GM12878 (cell line): ENCODE results near the gene PAF1. TPM values are rescaled to one million over a fixed set of nuclear protein-coding genes. Genes with fewer than 3 reads are reported as not detected.

Experiments used
- ATF7 ChIP-seq: fragments of 450-650 bp; IDR thresholded peaks from 2 replicates; pipeline ENCODE4 v1.6.1; 2016; ENCODE audit warnings: low read depth, mild to moderate bottlenecking
- BHLHE40 ChIP-seq, 2 experiments: fragments of 450-650 bp in 1 of 2; IDR thresholded peaks; 2 replicates each; pipeline ENCODE4 v1.6.1; 2011 to 2017; ENCODE audit warnings: low read depth in 2 of 2, borderline replicate concordance in 1 of 2, improper control_type of control experiment in 1 of 2, low read length in 1 of 2, mild to moderate bottlenecking in 1 of 2
- CHD2 ChIP-seq: IDR thresholded peaks from 2 replicates; pipeline ENCODE4 v1.6.1; 2011; ENCODE audit warnings: low read depth, low read length, improper control_type of control experiment, borderline replicate concordance
- CREB1 ChIP-seq: IDR thresholded peaks from 2 replicates; pipeline ENCODE4 v1.6.1; 2012; ENCODE audit warnings: low read depth, mild to moderate bottlenecking, inconsistent platforms
- ESRRA ChIP-seq: IDR thresholded peaks from 2 replicates; pipeline ENCODE4 v1.6.1; 2012; ENCODE audit warnings: mild to moderate bottlenecking, low read length, improper control_type of control experiment
- HDGF ChIP-seq: fragments of 450-650 bp; IDR thresholded peaks from 2 replicates; pipeline ENCODE4 v1.6.1; 2016; ENCODE audit warnings: antibody characterized with exemption
- IKZF1 ChIP-seq: fragments of 450-650 bp; conservative IDR thresholded peaks from 2 replicates; pipeline ENCODE4 v1.6.1; 2017; ENCODE audit warnings: antibody characterized with exemption, mild to moderate bottlenecking
- IKZF2 ChIP-seq, 2 experiments: fragments of 450-650 bp; IDR thresholded peaks; 2 replicates each; pipeline ENCODE4 v1.6.1; 2017; ENCODE audit warnings: mild to moderate bottlenecking in 2 of 2, moderate library complexity in 2 of 2
- IRF4 ChIP-seq: IDR thresholded peaks from 2 replicates; pipeline ENCODE4 v1.6.1; 2011; ENCODE audit warnings: low read depth, low read length
- LARP7 ChIP-seq: fragments of 450-650 bp; IDR thresholded peaks from 2 replicates; pipeline ENCODE4 v1.6.1; 2017; ENCODE audit warnings: mild to moderate bottlenecking
- NR2F1 ChIP-seq: fragments of 450-650 bp; conservative IDR thresholded peaks from 2 replicates; pipeline ENCODE4 v1.6.1; 2017; ENCODE audit warnings: mild to moderate bottlenecking
- POLR2A ChIP-seq: IDR thresholded peaks from 2 replicates; pipeline ENCODE4 v1.6.1; 2011; ENCODE audit warnings: low read depth, mild to moderate bottlenecking, low read length
- POLR2AphosphoS5 ChIP-seq: IDR thresholded peaks from 2 replicates; pipeline ENCODE4 v1.6.1; 2011; ENCODE audit warnings: mild to moderate bottlenecking, low read length, inconsistent platforms
- SREBF1 ChIP-seq: IDR thresholded peaks from 2 replicates; pipeline ENCODE4 v1.6.1; 2012; ENCODE audit warnings: mild to moderate bottlenecking, low read length
- STAT3 ChIP-seq: IDR thresholded peaks from 2 replicates; pipeline ENCODE4 v1.6.1; 2011; ENCODE audit warnings: low read depth, low read length, improper control_type of control experiment
- TBL1XR1 ChIP-seq: IDR thresholded peaks from 2 replicates; pipeline ENCODE4 v1.6.1; 2012; ENCODE audit warnings: low read depth, low read length, improper control_type of control experiment
- ZNF217 ChIP-seq: fragments of 450-650 bp; IDR thresholded peaks from 2 replicates; pipeline ENCODE4 v1.6.1; 2017; ENCODE audit warnings: antibody characterized with exemption, mild to moderate bottlenecking
- polyA plus RNA-seq, 11 experiments: library from polyadenylated mRNA; depleted of rRNA in 4 of 11; unstranded in 6 of 11; stranded (reverse) in 5 of 11; fragments of >200 nt; fragmentation: Nextera tagmentation in 4 of 11; fragmentation: Illumina TruSeq in 1 of 11; extraction: Ambion mirVana in 4 of 11; extraction: Trizol in 1 of 11; gene quantifications; 1 replicate in 1 of 11; 2 replicates in 10 of 11; pipeline versions ENCODE4 v1.2.1 to v1.2.3, GENCODE V29; 2011 to 2016; ENCODE audit warnings: inconsistent platforms in 2 of 11, missing spikeins in 2 of 11, low read depth in 1 of 11
- total RNA-seq, 4 experiments: library from RNA; depleted of rRNA in 3 of 4; stranded (reverse); fragments of >200 nt in 3 of 4; fragmentation: Illumina TruSeq in 1 of 4; extraction: Trizol in 1 of 4; gene quantifications; 2 replicates each; pipeline versions ENCODE4 v1.2.1 to v1.2.3, GENCODE V29; 2013 to 2021
- TF ChIP-seq, protein P1 (sequence below): IDR thresholded peaks from 2 replicates; pipeline ENCODE4 v1.6.1; 2011; ENCODE audit warnings: low read depth, mild to moderate bottlenecking, low read length, moderate library complexity, borderline replicate concordance; ENCODE audit errors: extremely low read depth
- TF ChIP-seq, protein P2 (sequence below): fragments of 450-650 bp; IDR thresholded peaks from 2 replicates; pipeline ENCODE4 v1.6.1; 2017; ENCODE audit warnings: mild to moderate bottlenecking, moderate library complexity
- TF ChIP-seq, protein P3 (sequence below): fragments of 450-650 bp; IDR thresholded peaks from 2 replicates; pipeline ENCODE4 v1.6.1; 2017; ENCODE audit warnings: mild to moderate bottlenecking, low read depth, inconsistent platforms; ENCODE audit not compliant: poor library complexity, severe bottlenecking

PAF1 gene
- total and polyA plus RNA-seq, 10 of the 15 experiments (the other 5 are each of a cell fraction or from before 2014, with no cell fraction given): 1.7 to 45.8 (median 39.6) TPM

DNA sequence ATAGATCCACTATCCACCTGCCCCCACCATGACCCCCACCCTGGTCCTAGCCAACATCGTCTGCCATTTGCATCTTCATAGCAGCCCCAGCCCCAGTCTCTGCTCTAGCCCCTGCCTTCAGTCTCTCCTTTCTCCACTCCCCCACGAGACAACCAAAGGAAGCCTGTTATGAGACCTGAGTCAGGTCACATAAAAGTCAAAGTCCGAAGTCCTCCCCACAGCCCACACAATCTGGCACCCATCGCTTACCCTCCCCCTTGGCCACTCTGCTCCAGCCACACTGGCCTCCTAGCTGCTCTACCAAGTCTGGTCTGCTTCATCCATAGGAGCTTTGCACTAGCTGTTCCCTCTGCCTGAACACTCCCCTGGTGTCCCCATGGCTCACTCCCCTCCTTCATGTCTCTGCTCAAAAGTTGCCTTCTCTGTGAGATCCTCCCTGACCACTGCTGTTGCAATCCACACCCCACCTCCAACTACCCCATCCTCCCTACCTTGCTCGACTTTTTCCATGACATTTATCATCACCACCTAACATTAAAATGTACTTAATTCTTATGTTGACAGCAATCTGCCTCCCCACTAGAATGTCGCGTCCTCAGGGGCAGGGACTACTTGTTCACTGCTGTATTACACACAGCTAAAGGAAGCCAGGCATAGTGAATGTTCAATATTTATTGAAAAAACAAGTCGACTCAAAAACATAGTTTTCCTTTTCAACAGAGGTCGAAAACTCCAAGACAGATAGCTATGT lies 20.4 kb upstream of the PAF1 start (continued):
- TF ChIP-seq, protein P1, sequence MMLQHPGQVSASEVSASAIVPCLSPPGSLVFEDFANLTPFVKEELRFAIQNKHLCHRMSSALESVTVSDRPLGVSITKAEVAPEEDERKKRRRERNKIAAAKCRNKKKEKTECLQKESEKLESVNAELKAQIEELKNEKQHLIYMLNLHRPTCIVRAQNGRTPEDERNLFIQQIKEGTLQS: no peak
- TF ChIP-seq HDGF (peak; percentile 98), IKZF2 (IDR thresholded peaks at IDR 0.05) (peak; percentile 8 to 35; a peak in 2 of 4 replicates), ATF7 (peak; percentile 55; the same call in 1 of the 2 replicates), ZNF217 (no peak), CHD2 (peak; percentile 83), ESRRA (no peak), POLR2A (peak; percentile 78), CREB1 (no peak), IRF4 (0 out of 2 replicates have a peak, but pooled peaks have one; percentile 13), BHLHE40 (IDR thresholded peaks at IDR 0.05; ENCODE audit: borderline replicate concordance in 1 of 2, low read depth in 2 of 2, low read length in 1 of 2) (peak; percentile 55 to 74; a peak in 2 of 4 replicates), SREBF1 (no peak), LARP7 (peak; percentile 34; the same call in 1 of the 2 replicates), TBL1XR1 (peak; percentile 72; the same call in 1 of the 2 replicates), STAT3 (no peak), NR2F1 (peak; percentile 85), IKZF1 (peak; percentile 46; the same call in 1 of the 2 replicates), POLR2AphosphoS5 (peak; percentile 60)
- TF ChIP-seq, protein P2, sequence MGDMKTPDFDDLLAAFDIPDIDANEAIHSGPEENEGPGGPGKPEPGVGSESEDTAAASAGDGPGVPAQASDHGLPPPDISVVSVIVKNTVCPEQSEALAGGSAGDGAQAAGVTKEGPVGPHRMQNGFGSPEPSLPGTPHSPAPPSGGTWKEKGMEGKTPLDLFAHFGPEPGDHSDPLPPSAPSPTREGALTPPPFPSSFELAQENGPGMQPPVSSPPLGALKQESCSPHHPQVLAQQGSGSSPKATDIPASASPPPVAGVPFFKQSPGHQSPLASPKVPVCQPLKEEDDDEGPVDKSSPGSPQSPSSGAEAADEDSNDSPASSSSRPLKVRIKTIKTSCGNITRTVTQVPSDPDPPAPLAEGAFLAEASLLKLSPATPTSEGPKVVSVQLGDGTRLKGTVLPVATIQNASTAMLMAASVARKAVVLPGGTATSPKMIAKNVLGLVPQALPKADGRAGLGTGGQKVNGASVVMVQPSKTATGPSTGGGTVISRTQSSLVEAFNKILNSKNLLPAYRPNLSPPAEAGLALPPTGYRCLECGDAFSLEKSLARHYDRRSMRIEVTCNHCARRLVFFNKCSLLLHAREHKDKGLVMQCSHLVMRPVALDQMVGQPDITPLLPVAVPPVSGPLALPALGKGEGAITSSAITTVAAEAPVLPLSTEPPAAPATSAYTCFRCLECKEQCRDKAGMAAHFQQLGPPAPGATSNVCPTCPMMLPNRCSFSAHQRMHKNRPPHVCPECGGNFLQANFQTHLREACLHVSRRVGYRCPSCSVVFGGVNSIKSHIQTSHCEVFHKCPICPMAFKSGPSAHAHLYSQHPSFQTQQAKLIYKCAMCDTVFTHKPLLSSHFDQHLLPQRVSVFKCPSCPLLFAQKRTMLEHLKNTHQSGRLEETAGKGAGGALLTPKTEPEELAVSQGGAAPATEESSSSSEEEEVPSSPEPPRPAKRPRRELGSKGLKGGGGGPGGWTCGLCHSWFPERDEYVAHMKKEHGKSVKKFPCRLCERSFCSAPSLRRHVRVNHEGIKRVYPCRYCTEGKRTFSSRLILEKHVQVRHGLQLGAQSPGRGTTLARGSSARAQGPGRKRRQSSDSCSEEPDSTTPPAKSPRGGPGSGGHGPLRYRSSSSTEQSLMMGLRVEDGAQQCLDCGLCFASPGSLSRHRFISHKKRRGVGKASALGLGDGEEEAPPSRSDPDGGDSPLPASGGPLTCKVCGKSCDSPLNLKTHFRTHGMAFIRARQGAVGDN: peak; percentile 64; the same call in 1 of the 2 replicates
- TF ChIP-seq, protein P3, sequence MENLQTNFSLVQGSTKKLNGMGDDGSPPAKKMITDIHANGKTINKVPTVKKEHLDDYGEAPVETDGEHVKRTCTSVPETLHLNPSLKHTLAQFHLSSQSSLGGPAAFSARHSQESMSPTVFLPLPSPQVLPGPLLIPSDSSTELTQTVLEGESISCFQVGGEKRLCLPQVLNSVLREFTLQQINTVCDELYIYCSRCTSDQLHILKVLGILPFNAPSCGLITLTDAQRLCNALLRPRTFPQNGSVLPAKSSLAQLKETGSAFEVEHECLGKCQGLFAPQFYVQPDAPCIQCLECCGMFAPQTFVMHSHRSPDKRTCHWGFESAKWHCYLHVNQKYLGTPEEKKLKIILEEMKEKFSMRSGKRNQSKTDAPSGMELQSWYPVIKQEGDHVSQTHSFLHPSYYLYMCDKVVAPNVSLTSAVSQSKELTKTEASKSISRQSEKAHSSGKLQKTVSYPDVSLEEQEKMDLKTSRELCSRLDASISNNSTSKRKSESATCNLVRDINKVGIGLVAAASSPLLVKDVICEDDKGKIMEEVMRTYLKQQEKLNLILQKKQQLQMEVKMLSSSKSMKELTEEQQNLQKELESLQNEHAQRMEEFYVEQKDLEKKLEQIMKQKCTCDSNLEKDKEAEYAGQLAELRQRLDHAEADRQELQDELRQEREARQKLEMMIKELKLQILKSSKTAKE: peak; percentile 49
